Endothelial cell of umbilical vein (primary cell): ENCODE data around the gene PTPN13.

ENCODE experiments used
- CTCF ChIP-seq, 2 donors: IDR thresholded peaks; 1 replicate in 1 of 2; 2 replicates in 1 of 2; pipeline ENCODE4 v1.5.1; 2011; ENCODE audit warnings: low read length in 2 of 2, mild to moderate bottlenecking in 2 of 2, moderate library complexity in 2 of 2, control low read depth in 1 of 2, inconsistent platforms in 1 of 2, low read depth in 1 of 2; ENCODE audit not compliant: insufficient read depth in 1 of 2; ENCODE audit errors: extremely low read depth in 1 of 2
- EZH2 ChIP-seq: IDR thresholded peaks from 2 replicates; pipeline ENCODE4 v1.6.1; 2012; ENCODE audit warnings: borderline replicate concordance, low read depth, mild to moderate bottlenecking, moderate library complexity, low read length, inconsistent platforms; ENCODE audit not compliant: severe bottlenecking
- FOS ChIP-seq: IDR thresholded peaks from 2 replicates; pipeline ENCODE4 v1.6.1; 2011; ENCODE audit warnings: mild to moderate bottlenecking, low read length, moderate library complexity, borderline replicate concordance; ENCODE audit not compliant: insufficient read depth
- GATA2 ChIP-seq: IDR thresholded peaks from 2 replicates; pipeline ENCODE4 v1.7.0; 2011; ENCODE audit warnings: low read depth, mild to moderate bottlenecking, moderate library complexity, mixed read lengths, low read length; ENCODE audit not compliant: insufficient read length, insufficient read depth
- JUN ChIP-seq: IDR thresholded peaks from 2 replicates; pipeline ENCODE4 v1.6.1; 2011; ENCODE audit warnings: borderline replicate concordance, low read depth; ENCODE audit not compliant: insufficient read length, insufficient read depth
- MYC ChIP-seq: IDR thresholded peaks from one replicate; pipeline ENCODE4 v1.6.1; 2011; ENCODE audit warnings: mild to moderate bottlenecking, low read depth, low read length
- POLR2A ChIP-seq: IDR thresholded peaks from 2 replicates; pipeline ENCODE4 v1.6.1; 2012; ENCODE audit warnings: low read depth, mild to moderate bottlenecking, control low read depth, low read length
- POLR2AphosphoS5 ChIP-seq: IDR thresholded peaks from 2 replicates; pipeline ENCODE4 v1.6.1; 2012; ENCODE audit warnings: low read depth, mild to moderate bottlenecking, control low read depth, low read length, moderate library complexity; ENCODE audit not compliant: insufficient read depth
- TF ChIP-seq, protein P1 (sequence below): IDR thresholded peaks from 2 replicates; pipeline ENCODE4 v1.6.1; 2011; ENCODE audit not compliant: insufficient read depth, insufficient read length

- TF ChIP-seq, protein P1, sequence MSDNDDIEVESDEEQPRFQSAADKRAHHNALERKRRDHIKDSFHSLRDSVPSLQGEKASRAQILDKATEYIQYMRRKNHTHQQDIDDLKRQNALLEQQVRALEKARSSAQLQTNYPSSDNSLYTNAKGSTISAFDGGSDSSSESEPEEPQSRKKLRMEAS = no peak
- no peak for TF ChIP-seq JUN
- no peak for TF ChIP-seq CTCF (IDR thresholded peaks at IDR 0.05; ENCODE audit: extremely low read depth in 1 of 2, insufficient read depth in 1 of 2, low read depth in 1 of 2, low read length in 2 of 2)
- no peak for TF ChIP-seq POLR2AphosphoS5
- no peak for TF ChIP-seq POLR2A
- TF ChIP-seq EZH2 = no peak
- TF ChIP-seq MYC = no peak
- no peak for TF ChIP-seq FOS
- TF ChIP-seq GATA2 = no peak
Measured at GRCh38 chr4:86815653-86816052, 221.5 kb downstream of the PTPN13 start.
